Fibroblast of mammary gland (primary cell): Measurements from ENCODE around the gene PADI1.
A peak's percentile ranks its signal among the peaks of the same experiment; 100 is the strongest.

Source experiments
- DNase-seq: peaks from one replicate; pipeline ENCODE4 v3.0.0-alpha.2; 2010; ENCODE audit warnings: low read depth
- H3K4me3 ChIP-seq: 2 replicates; pipeline ENCODE4 v1.5.1; 2011; ENCODE audit warnings: low read depth, mild to moderate bottlenecking, low read length, moderate library complexity; ENCODE audit not compliant: control insufficient read depth
- TF ChIP-seq, protein P1 (sequence below): conservative IDR thresholded peaks from 2 replicates; pipeline ENCODE4 v1.5.1; 2011; ENCODE audit warnings: low read depth, low read length, inconsistent platforms; ENCODE audit not compliant: control insufficient read depth, insufficient read depth

The PADI1 gene

DNA sequence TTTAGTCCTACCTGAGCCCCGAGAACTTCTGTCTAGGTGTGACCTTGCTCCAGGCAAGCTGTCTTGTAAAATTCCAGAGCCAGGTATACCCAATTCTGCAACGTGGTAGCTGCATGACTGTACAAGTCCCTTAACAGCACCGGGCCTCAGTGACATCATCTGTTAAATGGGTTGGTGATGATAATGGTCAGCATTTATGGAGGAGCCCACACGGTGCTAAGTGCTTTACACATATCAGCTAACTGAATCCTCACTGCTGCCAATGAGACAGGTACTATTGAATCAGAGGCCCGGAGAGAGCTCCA, 37.2 kb upstream of the PADI1 start:
- TF ChIP-seq, protein P1, sequence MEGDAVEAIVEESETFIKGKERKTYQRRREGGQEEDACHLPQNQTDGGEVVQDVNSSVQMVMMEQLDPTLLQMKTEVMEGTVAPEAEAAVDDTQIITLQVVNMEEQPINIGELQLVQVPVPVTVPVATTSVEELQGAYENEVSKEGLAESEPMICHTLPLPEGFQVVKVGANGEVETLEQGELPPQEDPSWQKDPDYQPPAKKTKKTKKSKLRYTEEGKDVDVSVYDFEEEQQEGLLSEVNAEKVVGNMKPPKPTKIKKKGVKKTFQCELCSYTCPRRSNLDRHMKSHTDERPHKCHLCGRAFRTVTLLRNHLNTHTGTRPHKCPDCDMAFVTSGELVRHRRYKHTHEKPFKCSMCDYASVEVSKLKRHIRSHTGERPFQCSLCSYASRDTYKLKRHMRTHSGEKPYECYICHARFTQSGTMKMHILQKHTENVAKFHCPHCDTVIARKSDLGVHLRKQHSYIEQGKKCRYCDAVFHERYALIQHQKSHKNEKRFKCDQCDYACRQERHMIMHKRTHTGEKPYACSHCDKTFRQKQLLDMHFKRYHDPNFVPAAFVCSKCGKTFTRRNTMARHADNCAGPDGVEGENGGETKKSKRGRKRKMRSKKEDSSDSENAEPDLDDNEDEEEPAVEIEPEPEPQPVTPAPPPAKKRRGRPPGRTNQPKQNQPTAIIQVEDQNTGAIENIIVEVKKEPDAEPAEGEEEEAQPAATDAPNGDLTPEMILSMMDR = no peak
- no peak for DNase-seq
- H3K4me3 ChIP-seq = no peak overlapping the region

DNA sequence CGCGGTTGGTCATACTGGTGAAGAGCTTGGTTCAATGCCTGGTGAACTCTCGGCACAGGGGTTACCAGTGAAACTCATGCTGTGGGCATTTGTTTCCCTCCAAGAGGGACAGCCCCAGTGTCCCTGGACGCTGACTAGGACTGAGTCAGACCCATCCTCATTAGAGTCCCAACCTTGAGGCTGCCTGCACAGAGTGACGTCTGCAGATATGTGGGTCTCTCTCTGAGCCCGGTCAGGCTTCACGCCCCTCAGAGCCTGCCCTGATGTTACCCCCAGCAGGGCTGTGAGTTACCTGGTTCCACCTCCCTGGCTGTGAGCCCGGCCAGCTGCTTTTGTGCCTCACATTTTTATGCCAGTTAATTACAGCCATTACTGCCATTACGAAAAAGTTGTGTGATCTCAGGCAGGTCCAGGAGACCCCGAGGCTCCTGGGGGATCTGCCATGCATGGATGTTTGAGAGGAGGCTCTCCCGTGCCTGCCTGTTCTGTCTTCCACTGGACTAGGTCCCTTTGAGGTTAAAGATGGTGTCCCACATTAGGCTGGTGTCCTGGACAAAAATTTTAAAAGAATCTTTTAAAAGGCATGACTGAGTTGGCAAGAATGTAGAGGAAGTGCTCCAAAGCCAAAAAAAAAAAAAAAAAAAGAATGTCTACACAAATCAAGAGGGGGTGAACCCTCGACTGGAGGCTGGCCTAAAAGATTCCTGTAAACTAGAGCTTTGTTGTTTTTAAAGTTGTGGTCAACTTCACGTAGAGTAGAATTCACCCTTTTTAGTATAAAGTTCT, 36.6 kb upstream of the PADI1 start:
- no peak overlapping the region for H3K4me3 ChIP-seq
- TF ChIP-seq, protein P1 = no peak
- DNase-seq = peak; percentile 82

DNA sequence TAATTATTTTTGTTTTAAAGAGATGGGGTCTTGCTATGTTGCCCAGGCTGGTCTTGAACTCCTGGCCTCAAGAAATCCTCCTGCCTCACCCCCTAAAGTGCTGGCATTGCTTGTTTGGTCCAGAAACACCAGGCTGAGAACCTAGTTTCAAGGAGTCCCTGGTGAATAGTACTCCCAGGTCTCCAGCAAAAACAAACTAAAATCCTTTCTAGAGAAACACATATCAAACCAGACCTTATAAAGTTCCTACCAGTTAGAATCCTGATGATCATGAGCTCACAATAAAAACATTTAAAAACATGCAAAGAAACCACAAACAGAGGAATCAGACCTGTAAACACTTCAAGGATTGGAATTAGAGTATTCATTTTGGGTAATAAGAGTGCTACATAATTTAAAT, 34.4 kb upstream of the PADI1 start:
- no peak overlapping the region for H3K4me3 ChIP-seq
- peak; percentile 41 for DNase-seq
- TF ChIP-seq, protein P1 = no peak

DNA sequence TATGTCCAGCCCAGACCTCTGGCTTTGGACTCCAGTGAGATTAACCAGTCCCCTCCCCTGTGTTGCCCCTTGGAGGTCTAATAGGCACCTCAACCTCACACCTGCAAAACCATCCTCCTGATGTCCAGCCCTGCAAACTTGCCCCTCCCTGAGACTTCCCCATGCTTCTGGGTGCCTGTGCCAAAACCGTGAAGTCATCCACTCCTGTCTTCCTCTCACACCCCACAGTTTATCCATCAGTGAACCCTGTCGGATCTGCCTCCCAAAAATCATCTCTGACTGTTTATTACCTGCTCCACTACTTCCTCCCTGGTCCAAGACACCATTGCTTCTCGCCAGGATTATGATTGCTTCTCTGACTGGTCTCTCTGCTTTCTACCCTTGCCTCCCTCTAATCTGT, 31.7 kb upstream of the PADI1 start:
- DNase-seq = no peak
- TF ChIP-seq, protein P1 = no peak
- no peak overlapping the region for H3K4me3 ChIP-seq

DNA sequence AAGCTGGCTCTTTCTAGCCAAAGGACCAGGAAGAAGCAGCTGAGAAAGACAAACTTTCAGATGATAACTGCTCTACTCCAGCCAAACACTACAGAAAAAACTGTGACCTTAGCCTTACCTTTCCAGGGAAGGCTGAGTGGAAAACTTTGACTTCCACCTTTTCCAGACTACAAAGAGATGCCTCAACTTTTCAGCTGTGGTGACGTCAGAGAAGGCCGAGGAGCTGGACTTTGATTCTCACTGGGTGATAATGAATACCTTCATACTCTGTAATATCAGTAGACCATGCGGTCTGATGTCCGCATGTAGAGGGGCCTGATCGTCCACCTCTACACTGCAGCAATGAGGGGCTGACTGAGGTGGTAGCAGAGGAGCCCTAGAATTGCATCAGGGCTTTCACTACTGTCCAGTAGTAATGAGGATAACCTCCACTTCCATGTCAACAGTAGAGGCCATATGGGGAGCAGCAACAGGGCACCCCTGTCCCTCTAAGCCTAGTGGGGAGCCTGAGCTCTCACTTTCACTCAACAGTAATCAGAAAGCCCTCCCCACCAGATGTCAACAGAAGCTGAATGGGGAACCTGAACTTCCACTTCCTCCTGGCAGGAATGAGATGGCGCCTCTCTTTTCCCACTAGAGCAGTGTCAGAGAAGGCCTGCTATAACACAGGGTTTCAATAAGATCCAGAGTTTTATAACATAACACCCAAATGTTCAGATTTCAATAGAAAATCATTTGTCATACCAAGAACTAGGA, 28.4 kb upstream of the PADI1 start:
- TF ChIP-seq, protein P1 = no peak
- no peak for DNase-seq
- no peak overlapping the region for H3K4me3 ChIP-seq

DNA sequence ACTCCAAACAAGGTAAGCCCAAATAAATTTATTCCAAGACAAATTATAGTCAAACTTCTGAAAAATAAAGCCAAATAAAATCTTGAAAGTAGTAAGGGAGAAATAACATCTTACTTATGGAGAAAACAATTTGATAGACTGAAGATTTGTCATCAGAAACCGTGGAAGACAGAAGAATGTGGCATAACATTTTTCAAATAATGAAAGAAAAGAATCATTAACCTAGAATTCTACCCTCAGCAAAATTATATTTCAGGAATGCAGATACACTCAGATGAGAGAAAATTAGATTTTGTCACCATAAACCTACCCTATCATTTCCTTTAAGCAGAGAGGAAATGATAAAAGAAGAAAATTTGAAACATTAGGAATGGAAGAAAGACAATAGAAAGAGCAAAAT, 27.3 kb upstream of the PADI1 start:
- H3K4me3 ChIP-seq = no peak overlapping the region
- TF ChIP-seq, protein P1 = no peak
- DNase-seq = no peak
